ENCODE measurements around the gene IL17REL.

Gene IL17REL

DNA sequence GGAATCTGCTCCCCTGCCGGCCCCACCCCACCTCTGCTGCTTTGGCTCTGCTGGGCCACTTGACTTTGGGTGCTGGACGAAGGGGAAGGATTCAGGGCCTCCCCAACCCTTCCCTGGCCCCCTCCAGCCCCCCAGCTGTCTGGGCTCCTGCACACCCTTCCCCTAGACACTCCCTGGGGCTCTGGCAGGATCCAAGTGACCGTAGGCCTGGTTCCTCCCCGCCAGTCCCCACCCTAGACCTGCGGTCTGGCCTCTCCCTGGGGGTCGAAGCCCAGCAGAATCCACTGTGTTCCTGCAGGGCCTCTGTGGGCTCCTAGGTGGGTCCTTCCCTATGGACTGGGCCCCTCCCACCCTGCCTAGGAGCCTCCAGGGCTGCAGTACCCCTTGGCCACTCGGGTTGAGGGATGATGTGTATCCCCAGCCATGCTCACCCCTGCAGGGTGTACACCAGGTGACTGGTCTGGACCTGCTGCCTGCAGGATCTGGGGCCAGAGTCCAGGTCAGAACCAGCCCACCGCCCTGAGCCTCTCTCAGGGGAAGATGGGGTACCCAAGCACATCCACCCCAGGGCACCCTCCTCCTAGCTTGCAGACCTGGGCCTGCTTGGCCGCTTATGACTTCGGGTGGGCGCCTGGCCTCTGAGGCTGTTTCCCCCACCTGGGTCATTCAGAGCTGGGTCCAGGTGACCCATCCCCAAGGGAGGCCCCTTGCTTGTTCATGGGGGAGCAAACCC is 46.4 kb downstream of the IL17REL start:
- no peak overlapping the region for H3K27ac ChIP-seq
- no peak overlapping the region for H3K4me3 ChIP-seq
- TF ChIP-seq POLR2AphosphoS5 (IDR thresholded peaks at IDR 0.05; ENCODE audit: borderline replicate concordance, low read depth, low read length): no peak
- TF ChIP-seq FOXP2 (optimal IDR thresholded peaks at IDR 0.05; ENCODE audit: control extremely low read depth, extremely low read length, insufficient read depth): no peak
- TF ChIP-seq EZH2 (IDR thresholded peaks at IDR 0.05): no peak
- no peaks in the 10 kb centered on the region for H3K9me3 ChIP-seq (ENCODE audit: low read depth, low read length)
- DNase-seq (ENCODE audit: low read depth, low spot score): no peak
- no peak overlapping the region for H3K9ac ChIP-seq (ENCODE audit: insufficient read length)
- H3K36me3 ChIP-seq (ENCODE audit: insufficient read depth, low read length): peaks cover 29% of the 10 kb centered on the region

DNA sequence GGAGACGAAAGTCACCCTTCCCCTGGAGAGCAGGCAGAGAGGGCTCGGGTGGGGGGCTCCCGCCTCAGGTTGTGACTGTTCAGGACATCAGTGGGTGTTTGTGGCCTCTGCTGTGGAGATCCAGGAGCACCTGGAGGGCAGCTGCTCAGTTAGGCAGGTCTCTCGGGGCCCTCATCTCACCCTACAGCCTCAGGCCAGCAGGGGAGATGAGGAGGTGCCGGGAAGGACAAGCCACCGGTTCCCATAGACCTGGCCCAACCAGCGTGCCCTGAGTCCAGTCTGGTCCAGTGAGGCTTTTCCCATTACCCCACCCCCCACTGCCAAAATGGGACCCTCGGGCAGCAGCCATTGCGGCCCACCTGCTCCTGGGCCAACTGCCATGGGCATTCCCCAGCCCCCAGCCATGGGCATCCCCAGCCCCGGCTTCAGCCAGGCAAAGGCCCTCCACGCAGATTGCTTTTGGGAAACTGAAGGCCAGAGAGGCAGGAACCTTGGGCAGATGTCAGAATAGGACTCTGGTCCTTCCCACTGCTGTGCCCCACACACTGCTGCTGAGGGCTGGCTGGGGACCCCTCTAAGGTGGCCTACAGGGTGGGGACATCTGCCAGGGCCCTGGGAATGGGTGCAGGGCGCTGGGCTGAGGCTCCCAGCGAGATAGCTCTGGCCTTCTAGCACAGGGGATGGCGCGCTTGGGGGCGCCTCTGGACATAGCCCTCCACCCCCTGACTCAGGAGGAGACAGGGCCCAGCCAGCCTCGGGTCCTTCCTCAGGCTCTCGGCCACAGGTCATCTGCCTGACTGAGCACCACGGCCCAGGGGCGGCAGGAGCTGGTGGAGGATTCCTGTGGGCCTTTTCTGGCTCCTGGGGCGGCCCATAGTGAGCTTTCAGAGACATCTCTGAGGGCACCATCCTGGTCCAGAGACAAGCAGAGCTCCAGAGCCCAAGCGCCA is 47.2 kb downstream of the IL17REL start:
- peaks cover 29% of the 10 kb centered on the region for H3K36me3 ChIP-seq (ENCODE audit: insufficient read depth, low read length)
- H3K27ac ChIP-seq: 0 out of 2 replicates have a peak overlapping the region, but pooled peaks have one; percentile 19
- no peak overlapping the region for H3K9ac ChIP-seq (ENCODE audit: insufficient read length)
- TF ChIP-seq FOXP2 (optimal IDR thresholded peaks at IDR 0.05; ENCODE audit: control extremely low read depth, extremely low read length, insufficient read depth) (no peak), EZH2 (IDR thresholded peaks at IDR 0.05) (no peak), POLR2AphosphoS5 (IDR thresholded peaks at IDR 0.05; ENCODE audit: borderline replicate concordance, low read depth, low read length) (no peak)
- no peaks in the 10 kb centered on the region for H3K9me3 ChIP-seq (ENCODE audit: low read depth, low read length)
- no peak for DNase-seq (ENCODE audit: low read depth, low spot score)
- H3K4me3 ChIP-seq: no peak overlapping the region

DNA sequence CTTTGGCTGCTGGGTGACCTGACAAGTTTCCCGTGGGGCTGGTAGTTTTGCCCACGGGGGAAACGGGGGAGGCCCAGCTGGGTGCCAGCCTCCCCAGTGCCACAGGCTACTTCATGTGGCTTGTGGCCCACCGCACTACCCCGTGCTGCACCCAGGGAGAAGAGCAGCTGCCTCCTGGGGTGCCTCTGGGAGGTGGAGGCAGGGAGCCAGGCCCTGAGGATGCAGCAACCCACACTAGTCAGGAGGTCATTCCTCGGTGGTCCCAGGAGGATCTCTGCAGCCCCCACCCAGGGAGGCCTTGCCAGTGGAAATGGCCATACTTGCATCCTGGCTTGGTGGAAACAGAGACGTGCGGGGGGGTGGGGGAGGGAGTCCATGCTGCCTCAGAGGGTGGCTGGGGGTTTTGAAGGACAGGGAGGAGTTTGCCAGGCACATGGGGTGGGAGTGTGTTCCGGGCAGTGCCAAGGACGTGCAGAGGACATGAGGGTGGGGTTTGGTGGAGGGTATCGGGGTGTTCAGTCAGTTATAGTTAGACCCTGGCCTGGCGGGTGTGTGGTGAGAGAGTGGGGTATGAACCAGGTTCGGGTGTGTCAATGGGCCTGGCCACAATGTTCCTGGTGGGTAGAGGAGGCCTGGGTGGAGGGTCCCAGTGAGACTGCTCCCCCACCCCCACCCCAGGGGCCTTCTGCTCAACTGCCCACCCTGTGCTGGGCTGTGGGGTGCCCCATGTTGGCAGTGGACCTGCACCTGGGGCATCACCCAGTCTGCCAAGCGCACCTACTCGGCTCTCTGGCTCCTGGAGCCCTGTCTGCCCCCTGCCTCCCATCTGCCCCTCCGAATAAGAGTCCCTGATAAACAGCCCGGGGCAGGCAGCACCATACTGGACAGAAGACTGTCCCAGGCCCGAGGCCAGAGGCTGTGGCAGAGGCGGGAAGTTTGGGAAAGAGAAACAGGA is 48.2 kb downstream of the IL17REL start:
- no peak for DNase-seq (ENCODE audit: low read depth, low spot score)
- no peak overlapping the region for H3K4me3 ChIP-seq
- TF ChIP-seq POLR2AphosphoS5 (IDR thresholded peaks at IDR 0.05; ENCODE audit: borderline replicate concordance, low read depth, low read length) (no peak), EZH2 (IDR thresholded peaks at IDR 0.05) (no peak), FOXP2 (optimal IDR thresholded peaks at IDR 0.05; ENCODE audit: control extremely low read depth, extremely low read length, insufficient read depth) (no peak)
- H3K9me3 ChIP-seq (ENCODE audit: low read depth, low read length): no peaks in the 10 kb centered on the region
- peaks cover 29% of the 10 kb centered on the region for H3K36me3 ChIP-seq (ENCODE audit: insufficient read depth, low read length)
- H3K9ac ChIP-seq (ENCODE audit: insufficient read length): no peak overlapping the region
- no peak overlapping the region for H3K27ac ChIP-seq

DNA sequence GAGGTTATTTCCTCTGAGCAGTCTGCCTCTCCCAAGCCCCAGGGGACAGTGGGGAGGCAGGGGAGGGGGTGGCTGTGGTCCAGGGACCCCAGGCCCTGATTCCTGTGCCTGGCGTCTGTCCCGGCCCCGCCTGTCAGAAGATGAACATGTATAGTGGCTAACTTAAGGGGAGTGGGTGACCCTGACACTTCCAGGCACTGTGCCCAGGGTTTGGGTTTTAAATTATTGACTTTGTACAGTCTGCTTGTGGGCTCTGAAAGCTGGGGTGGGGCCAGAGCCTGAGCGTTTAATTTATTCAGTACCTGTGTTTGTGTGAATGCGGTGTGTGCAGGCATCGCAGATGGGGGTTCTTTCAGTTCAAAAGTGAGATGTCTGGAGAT is 48.9 kb downstream of the IL17REL start:
- Histone ChIP-seq H3K9ac (ENCODE audit: insufficient read length) (no peak overlapping the region), H3K9me3 (ENCODE audit: low read depth, low read length) (no peaks in the 10 kb centered on the region), H3K36me3 (ENCODE audit: insufficient read depth, low read length) (peaks cover 29% of the 10 kb centered on the region), H3K4me3 (no peak overlapping the region; the same call in 1 of the 2 replicates), H3K27ac (peak overlapping the region; percentile 42; the same call in 1 of the 2 replicates)
- TF ChIP-seq EZH2 (IDR thresholded peaks at IDR 0.05) (no peak), POLR2AphosphoS5 (IDR thresholded peaks at IDR 0.05; ENCODE audit: borderline replicate concordance, low read depth, low read length) (no peak), FOXP2 (optimal IDR thresholded peaks at IDR 0.05; ENCODE audit: control extremely low read depth, extremely low read length, insufficient read depth) (no peak)
- no peak for DNase-seq (ENCODE audit: low read depth, low spot score)

DNA sequence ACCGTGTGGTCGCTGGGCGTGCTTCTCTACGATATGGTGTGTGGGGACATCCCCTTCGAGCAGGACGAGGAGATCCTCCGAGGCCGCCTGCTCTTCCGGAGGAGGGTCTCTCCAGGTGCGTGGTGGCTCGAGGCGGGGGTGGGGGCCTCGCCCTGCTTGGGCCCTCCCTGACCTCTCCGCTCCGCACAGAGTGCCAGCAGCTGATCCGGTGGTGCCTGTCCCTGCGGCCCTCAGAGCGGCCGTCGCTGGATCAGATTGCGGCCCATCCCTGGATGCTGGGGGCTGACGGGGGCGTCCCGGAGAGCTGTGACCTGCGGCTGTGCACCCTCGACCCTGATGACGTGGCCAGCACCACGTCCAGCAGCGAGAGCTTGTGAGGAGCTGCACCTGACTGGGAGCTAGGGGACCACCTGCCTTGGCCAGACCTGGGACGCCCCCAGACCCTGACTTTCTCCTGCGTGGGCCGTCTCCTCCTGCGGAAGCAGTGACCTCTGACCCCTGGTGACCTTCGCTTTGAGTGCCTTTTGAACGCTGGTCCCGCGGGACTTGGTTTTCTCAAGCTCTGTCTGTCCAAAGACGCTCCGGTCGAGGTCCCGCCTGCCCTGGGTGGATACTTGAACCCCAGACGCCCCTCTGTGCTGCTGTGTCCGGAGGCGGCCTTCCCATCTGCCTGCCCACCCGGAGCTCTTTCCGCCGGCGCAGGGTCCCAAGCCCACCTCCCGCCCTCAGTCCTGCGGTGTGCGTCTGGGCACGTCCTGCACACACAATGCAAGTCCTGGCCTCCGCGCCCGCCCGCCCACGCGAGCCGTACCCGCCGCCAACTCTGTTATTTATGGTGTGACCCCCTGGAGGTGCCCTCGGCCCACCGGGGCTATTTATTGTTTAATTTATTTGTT is 49.6 kb downstream of the IL17REL start:
- no peak for DNase-seq (ENCODE audit: low read depth, low spot score)
- peak overlapping the region; percentile 92 for H3K4me3 ChIP-seq
- H3K27ac ChIP-seq: peak overlapping the region; percentile 80
- peak overlapping the region; percentile 71 for H3K9ac ChIP-seq (ENCODE audit: insufficient read length)
- TF ChIP-seq EZH2 (IDR thresholded peaks at IDR 0.05): no peak
- no peak for TF ChIP-seq FOXP2 (optimal IDR thresholded peaks at IDR 0.05; ENCODE audit: control extremely low read depth, extremely low read length, insufficient read depth)
- no peak for TF ChIP-seq POLR2AphosphoS5 (IDR thresholded peaks at IDR 0.05; ENCODE audit: borderline replicate concordance, low read depth, low read length)
- no peaks in the 10 kb centered on the region for H3K9me3 ChIP-seq (ENCODE audit: low read depth, low read length)
- H3K36me3 ChIP-seq (ENCODE audit: insufficient read depth, low read length): peaks cover 29% of the 10 kb centered on the region

DNA sequence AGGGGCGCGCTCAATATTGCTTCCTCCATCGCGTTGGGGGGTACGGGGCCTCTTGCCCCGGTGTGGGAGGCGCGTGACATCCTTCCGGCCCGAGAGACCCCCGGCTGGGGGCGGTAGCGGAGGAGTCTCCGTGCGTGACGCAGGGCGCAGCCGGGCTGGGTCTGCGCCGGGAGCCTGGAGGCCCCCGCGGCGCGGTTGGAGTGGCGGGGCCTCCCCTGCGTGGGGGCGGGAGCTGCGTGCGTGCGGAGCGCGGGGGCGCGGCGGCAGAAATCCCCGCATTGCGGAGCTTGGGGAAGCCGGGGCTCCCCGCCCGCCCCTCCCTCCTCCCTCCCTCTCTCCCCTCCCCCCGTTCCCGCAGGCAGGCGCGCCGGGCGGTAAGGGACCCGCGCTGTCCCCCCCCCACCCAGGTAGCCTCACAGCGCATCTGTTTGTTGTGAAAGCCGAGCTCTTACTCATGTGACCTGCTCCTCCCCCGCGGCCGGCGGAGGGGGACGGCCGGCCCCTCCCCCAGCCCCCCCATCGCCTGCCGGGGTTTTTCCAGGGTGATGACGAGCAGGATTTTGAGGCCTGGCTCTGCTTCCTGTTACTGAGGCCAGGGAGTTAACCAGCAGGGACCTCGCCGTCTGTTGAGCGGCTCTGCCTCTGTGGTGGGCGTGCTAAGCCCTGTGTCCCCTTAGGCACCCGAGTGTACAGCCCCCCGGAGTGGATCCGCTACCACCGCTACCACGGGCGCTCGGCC is 50.4 kb downstream of the IL17REL start:
- TF ChIP-seq FOXP2 (optimal IDR thresholded peaks at IDR 0.05; ENCODE audit: control extremely low read depth, extremely low read length, insufficient read depth): no peak
- TF ChIP-seq EZH2 (IDR thresholded peaks at IDR 0.05): no peak
- TF ChIP-seq POLR2AphosphoS5 (IDR thresholded peaks at IDR 0.05; ENCODE audit: borderline replicate concordance, low read depth, low read length): no peak
- Histone ChIP-seq H3K9me3 (ENCODE audit: low read depth, low read length) (no peaks in the 10 kb centered on the region), H3K9ac (ENCODE audit: insufficient read length) (peak overlapping the region; percentile 80), H3K36me3 (ENCODE audit: insufficient read depth, low read length) (peaks cover 29% of the 10 kb centered on the region), H3K27ac (peak overlapping the region; percentile 80), H3K4me3 (peak overlapping the region; percentile 92)
- no peak for DNase-seq (ENCODE audit: low read depth, low spot score)
